Right lobe of liver (tissue), 6 donors: Measurements from ENCODE around the gene RPL39L. TPM values are rescaled to one million over a fixed set of nuclear protein-coding genes. Genes with fewer than 3 reads are reported as not detected.

Source experiments
- ATAC-seq, 4 donors: fragments of 200-7000 bp; cut with Tn5 transposase; one replicate each; pipeline ENCODE4 v1.9.1; 2020; ENCODE audit warnings: mild to moderate bottlenecking in 4 of 4, moderate library complexity in 4 of 4
- DNase-seq, 3 donors: peaks; one replicate each; pipeline ENCODE4 v3.0.0-alpha.2; 2020
- H3K27ac ChIP-seq, 3 donors: fragments of 200-600 bp; one replicate each; pipeline ENCODE4 v1.8.0; 2022
- H3K27me3 ChIP-seq, 2 donors: fragments of 200-600 bp; one replicate each; pipeline ENCODE4 v1.8.0; 2022
- H3K36me3 ChIP-seq, 4 donors: fragments of 200-600 bp; sonication (generic) in 1 of 4; one replicate each; pipeline versions ENCODE4 v1.5.1 to v1.8.0; 2017 to 2022; ENCODE audit warnings: control low read depth in 1 of 4
- H3K4me1 ChIP-seq, 4 donors: fragments of 200-600 bp; sonication (generic) in 1 of 4; one replicate each; pipeline versions ENCODE4 v1.5.1 to v1.8.0; 2017 to 2022; ENCODE audit warnings: control low read depth in 1 of 4
- H3K4me3 ChIP-seq, 3 donors: fragments of 200-600 bp; one replicate each; pipeline ENCODE4 v1.8.0; 2022
- H3K9me3 ChIP-seq, 4 donors: fragments of 200-600 bp; sonication (generic) in 1 of 4; one replicate each; pipeline versions ENCODE4 v1.5.1 to v1.8.0; 2017 to 2022; ENCODE audit warnings: control low read depth in 1 of 4
- CTCF ChIP-seq, 4 donors: fragments of 200-600 bp in 3 of 4; fragments of 450-650 bp in 1 of 4; IDR thresholded peaks; one replicate each; pipeline versions ENCODE4 v1.5.1 to v1.8.0; 2016 to 2022; ENCODE audit warnings: antibody characterized with exemption in 4 of 4, mild to moderate bottlenecking in 2 of 4
- POLR2A ChIP-seq: fragments of 450-650 bp; IDR thresholded peaks from one replicate; pipeline ENCODE4 v1.6.1; 2017; ENCODE audit warnings: antibody characterized with exemption, mild to moderate bottlenecking
- WGBS: methylation state at CpG from one replicate; pipeline ENCODE4 v1.1.6; 2018; ENCODE audit warnings: low coverage, low lambda C conversion rate; ENCODE audit not compliant: insufficient coverage; ENCODE audit errors: missing lambda C conversion rate; 5-methylcytosine and 5-hydroxymethylcytosine counted together
- intact Hi-C, 2 donors: fragments of 100-400 bp; cut with DNase I; formaldehyde crosslinking; loops; one replicate each; pipeline versions ENCODE4 v1.11.2 to v1.14.1; 2022
- total RNA-seq, 6 experiments: library from RNA; depleted of rRNA in 2 of 6; stranded (reverse); fragments of >200 nt in 2 of 6; fragmentation: NEBNext Ultra II Directional in 3 of 6; extraction: Animal tissue kit (Norgen Biotek cat#: 25700) in 3 of 6; gene quantifications; one replicate each; pipeline versions ENCODE4 v1.1.0 to v1.2.4, GENCODE V29; 2016 to 2023
- donor health status: DM: no; HTN: yes; CAD: no.
- donor health status: DM: no; HTN: no; CAD: no.
- donor health status: DM: no; HTN: no; CAD: no.
- donor health status: DM: no; HTN: yes; CAD: no.
- donor health status: DM: no; HTN: yes; CAD: no.

The RPL39L gene
- total RNA-seq, 6 experiments from 2014 or later = 1.2 to 10.5 (median 2.9) TPM

- H3K9me3 ChIP-seq = no peaks in the 10 kb centered on the region
- no peaks in the 10 kb centered on the region for H3K27me3 ChIP-seq
- no peaks in the 10 kb centered on the region for H3K36me3 ChIP-seq
- ATAC-seq (no peak), DNase-seq (no peak)
- TF ChIP-seq CTCF (IDR thresholded peaks at IDR 0.05) = no peak
- TF ChIP-seq POLR2A = no peak
- no peak overlapping the region for H3K27ac ChIP-seq
- WGBS = 84% methylated on average over 4 of the region's 4 CpGs
- H3K4me1 ChIP-seq = no peaks in the 10 kb centered on the region
- intact Hi-C loops = no loop called here
- H3K4me3 ChIP-seq = no peak overlapping the region
Measured at GRCh38 chr3:187185759-187186158, 46.5 kb upstream of the RPL39L start.

- no peak for ATAC-seq
- Histone ChIP-seq H3K27ac (no peak overlapping the region), H3K4me3 (no peak overlapping the region), H3K9me3 (no peaks in the 10 kb centered on the region), H3K27me3 (no peaks in the 10 kb centered on the region), H3K4me1 (no peaks in the 10 kb centered on the region), H3K36me3 (no peaks in the 10 kb centered on the region)
- no peak for TF ChIP-seq CTCF (IDR thresholded peaks at IDR 0.05)
- TF ChIP-seq POLR2A = no peak
- WGBS = 100% methylated on average over 3 of the region's 6 CpGs
- no peak for DNase-seq
- intact Hi-C loops = no loop called here
Measured at GRCh38 chr3:187183903-187184302, 44.6 kb upstream of the RPL39L start.

- TF ChIP-seq POLR2A (no peak), CTCF (IDR thresholded peaks at IDR 0.05) (no peak)
- ATAC-seq = peak in 1 of 4 donors; percentile 28
- H3K27me3 ChIP-seq = no peaks in the 10 kb centered on the region
- H3K36me3 ChIP-seq = no peaks in the 10 kb centered on the region
- no peaks in the 10 kb centered on the region for H3K9me3 ChIP-seq
- H3K4me3 ChIP-seq = no peak overlapping the region
- intact Hi-C loops = no loop called here
- DNase-seq = no peak
- H3K4me1 ChIP-seq = no peaks in the 10 kb centered on the region
- H3K27ac ChIP-seq = no peak overlapping the region
- WGBS = 80% methylated on average over 3 of the region's 7 CpGs
Measured at GRCh38 chr3:187183210-187183862, 44.0 kb upstream of the RPL39L start.

GRCh38 chr3:187181454-187182170 lies 42.3 kb upstream of the RPL39L start:
- no peak overlapping the region for H3K4me3 ChIP-seq
- H3K27ac ChIP-seq = no peak overlapping the region
- intact Hi-C loops = no loop called here
- 92% methylated on average over 7 of the region's 7 CpGs for WGBS
- H3K9me3 ChIP-seq = no peaks in the 10 kb centered on the region
- no peaks in the 10 kb centered on the region for H3K36me3 ChIP-seq
- DNase-seq (no peak), ATAC-seq (no peak)
- no peaks in the 10 kb centered on the region for H3K27me3 ChIP-seq
- H3K4me1 ChIP-seq = no peaks in the 10 kb centered on the region
- no peak for TF ChIP-seq POLR2A
- no peak for TF ChIP-seq CTCF (IDR thresholded peaks at IDR 0.05)
